HepG2 (cell line): ENCODE data around the gene YY1AP1. TPM values are rescaled to one million over a fixed set of nuclear protein-coding genes. Genes with fewer than 3 reads are reported as not detected.

Experiments used
- ATAC-seq: fragments of 200-7000 bp; cut with Tn5 transposase; 3 replicates; pipeline ENCODE4 v1.9.1; 2020; ENCODE audit warnings: mild to moderate bottlenecking, moderate library complexity
- BruUV-seq: library from RNA; stranded (reverse); fragments of 400-500 nt; replicated peaks from 2 replicates; lab custom pipeline; 2021; lab: Mats Ljungman, UMichigan
- CTCF ChIA-PET: fragments of 300-600 bp; formaldehyde crosslinking; extraction: SDS; loops from one replicate; lab custom pipeline; 2021; ENCODE audit warnings: low total read pairs, inconsistent platforms, low intra/inter-chr PET ratio; lab: Yijun Ruan, JAX
- POLR2A ChIA-PET: fragments of 350-600 bp; sonication (Branson Sonifier 250); formaldehyde crosslinking; loops from one replicate; lab custom pipeline; 2020; ENCODE audit warnings: antibody characterized with exemption, inconsistent platforms; lab: Yijun Ruan, JAX
- DNase-seq: peaks from one replicate; pipeline ENCODE4 v3.0.0-alpha.2; 2015; ENCODE audit warnings: low spot score
- FAIRE-seq: peaks from 3 replicates; lab custom pipeline; 2011; peaks lifted over from hg19 to GRCh38; lab: Jason Lieb, UNC
- H2AFZ ChIP-seq: one replicate; pipeline ENCODE4 v1.6.1; 2011; ENCODE audit warnings: low read length, inconsistent platforms
- H3K27ac ChIP-seq: fragments of 300-600 bp; 3 replicates; pipeline ENCODE4 v1.8.0; 2011; ENCODE audit warnings: mixed run types, mild to moderate bottlenecking, mixed read lengths, low read length, inconsistent platforms; ENCODE audit not compliant: insufficient read depth; ENCODE audit errors: extremely low read length
- H3K27me3 ChIP-seq, 2 experiments: fragments of 200-600 bp in 1 of 2; 2 replicates in 1 of 2; 3 replicates in 1 of 2; pipeline versions ENCODE4 v1.6.0 to v1.8.0; 2011; ENCODE audit warnings: low read length in 2 of 2, mild to moderate bottlenecking in 2 of 2, moderate library complexity in 2 of 2, inconsistent platforms in 1 of 2; ENCODE audit not compliant: insufficient read depth in 2 of 2, control insufficient read depth in 1 of 2
- H3K36me3 ChIP-seq, 2 experiments: fragments of 200-600 bp in 1 of 2; replicated peaks in 1 of 2; 2 replicates in 1 of 2; 3 replicates in 1 of 2; pipeline versions ENCODE4 v1.5.1 to v1.8.0; 2011; ENCODE audit warnings: low read length in 2 of 2, inconsistent platforms in 1 of 2; ENCODE audit not compliant: insufficient read depth in 2 of 2, control insufficient read depth in 1 of 2
- H3K4me1 ChIP-seq: 2 replicates; pipeline ENCODE4 v1.5.1; 2012; ENCODE audit warnings: low read length, inconsistent platforms; ENCODE audit not compliant: insufficient read depth
- H3K4me2 ChIP-seq: 2 replicates; pipeline ENCODE4 v1.6.0; 2011; ENCODE audit warnings: low read depth, low read length, inconsistent platforms
- H3K4me3 ChIP-seq, 3 experiments: fragments of 200-600 bp in 1 of 3; sonication (generic), shearing (Covaris generic) in 1 of 3; replicated peaks in 1 of 3; 2 replicates each; pipeline ENCODE4 v1.5.1; 2011 to 2016; ENCODE audit warnings: low read length in 3 of 3, inconsistent platforms in 2 of 3, low read depth in 2 of 3, mild to moderate bottlenecking in 2 of 3, control low read depth in 1 of 3, mixed read lengths in 1 of 3; ENCODE audit not compliant: insufficient read depth in 1 of 3
- H3K79me2 ChIP-seq: one replicate; pipeline ENCODE4 v1.6.1; 2011; ENCODE audit warnings: low read length, inconsistent platforms; ENCODE audit not compliant: insufficient read depth
- H3K9ac ChIP-seq: 2 replicates; pipeline ENCODE4 v1.6.0; 2011; ENCODE audit warnings: mild to moderate bottlenecking, low read depth, low read length, inconsistent platforms; ENCODE audit not compliant: insufficient read depth
- H3K9me3 ChIP-seq: 2 replicates; pipeline ENCODE4 v1.5.1; 2012; ENCODE audit warnings: mild to moderate bottlenecking, low read length
- H4K20me1 ChIP-seq: 2 replicates; pipeline ENCODE4 v1.6.0; 2011; ENCODE audit warnings: inconsistent platforms, mild to moderate bottlenecking, low read length, moderate library complexity; ENCODE audit not compliant: insufficient read depth
- CENPT ChIP-seq: sonication (generic); formaldehyde crosslinking; IDR thresholded peaks from 2 replicates; pipeline ENCODE4 v1.8.0; 2022; ENCODE audit warnings: low read depth, mild to moderate bottlenecking, moderate library complexity, missing genetic modification reagents
- ETV5 ChIP-seq: IDR thresholded peaks from 2 replicates; pipeline ENCODE4 v1.6.1; 2018; ENCODE audit warnings: missing biosample characterization, missing genetic modification reagents, inconsistent platforms, borderline replicate concordance
- PHF21A ChIP-seq: sonication (generic); formaldehyde crosslinking; IDR thresholded peaks from 2 replicates; pipeline ENCODE4 v1.5.0; 2020; ENCODE audit warnings: mild to moderate bottlenecking, missing genetic modification reagents
- WGBS: methylation state at CpG from one replicate; pipeline ENCODE4 v1.1.6; 2017; ENCODE audit warnings: low lambda C conversion rate; 5-methylcytosine and 5-hydroxymethylcytosine counted together
- in situ Hi-C: cut with HindIII; loops from 2 replicates; pipeline ENCODE4 v1.10.0; 2017; ENCODE audit warnings: low pct_unique_long_range_greater_than_20kb; ENCODE audit not compliant: extremely low pct_ligation_motif_present
- intact Hi-C: fragments of 100-400 bp; cut with micrococcal nuclease; formaldehyde crosslinking; loops from one replicate; pipeline ENCODE4 v1.10.0; 2022; ENCODE audit not compliant: unreplicated experiment
- polyA plus RNA-seq, 8 experiments: library from polyadenylated mRNA; depleted of rRNA in 3 of 8; stranded (reverse) in 7 of 8; unstranded in 1 of 8; fragments of >200 nt; fragmentation: Illumina TruSeq in 4 of 8; extraction: Trizol in 4 of 8; gene quantifications; 2 replicates each; pipeline versions ENCODE4 v1.2.1 to v1.2.3, GENCODE V29; 2011 to 2016; ENCODE audit warnings: low read depth in 4 of 8, missing spikeins in 1 of 8, mixed read lengths in 1 of 8; ENCODE audit not compliant: insufficient read depth in 1 of 8
- total RNA-seq, 5 experiments: library from RNA; depleted of rRNA; stranded (reverse); fragments of >200 nt; fragmentation: Illumina TruSeq; extraction: Trizol; gene quantifications; 2 replicates each; pipeline ENCODE4 v1.2.3, GENCODE V29; 2016; ENCODE audit warnings: low read depth in 1 of 5
- TF ChIP-seq, protein P1 (sequence below): IDR thresholded peaks from 2 replicates; pipeline ENCODE4 v1.6.1; 2018; ENCODE audit warnings: missing genetic modification reagents
- TF ChIP-seq, protein P2 (sequence below): sonication (generic); formaldehyde crosslinking; IDR thresholded peaks from 2 replicates; pipeline ENCODE4 v1.8.0; 2022; ENCODE audit warnings: mild to moderate bottlenecking, missing genetic modification reagents, moderate library complexity
- TF ChIP-seq, protein P3 (sequence below): sonication (generic); formaldehyde crosslinking; IDR thresholded peaks from 2 replicates; pipeline ENCODE4 v1.5.0; 2020; ENCODE audit warnings: mild to moderate bottlenecking, missing genetic modification reagents

Gene YY1AP1
- total and polyA plus RNA-seq, 2 of the 13 experiments (the other 11 are each of a cell fraction or from before 2014, with no cell fraction given), result 28.5 to 69.4 TPM

DNA sequence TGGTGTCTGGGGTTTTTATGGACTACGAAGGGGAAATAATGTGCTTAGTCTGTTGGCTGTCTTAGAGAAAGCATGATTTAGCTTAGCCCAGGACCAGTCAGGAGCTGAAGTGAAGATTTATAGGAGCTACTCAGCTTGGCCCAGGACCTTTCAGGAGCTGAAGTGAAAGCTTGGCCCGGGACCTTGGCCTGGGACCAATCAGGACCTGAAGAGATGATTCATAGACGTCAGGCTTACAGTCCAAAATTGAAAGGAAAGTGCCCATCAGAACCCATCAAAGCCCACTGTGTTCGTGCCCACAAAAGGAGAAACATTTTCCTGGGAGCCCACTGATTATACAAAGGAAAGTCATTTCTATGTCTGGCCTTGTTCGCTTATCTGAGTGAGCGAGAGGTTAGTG lies 42.9 kb downstream of the YY1AP1 start:
- H3K27ac ChIP-seq, result no peak overlapping the region
- ATAC-seq, result no peak
- intact Hi-C loops, result no loop called here

More for the DNA sequence above, 42.9 kb downstream of the YY1AP1 start:
- no peak overlapping the region; the same call in 1 of the 2 replicates for H3K4me2 ChIP-seq
- peaks cover 50% of the 10 kb centered on the region for H3K4me1 ChIP-seq
- peaks cover 33% of the 10 kb centered on the region for H3K9me3 ChIP-seq
- H3K79me2 ChIP-seq, result no peaks in the 10 kb centered on the region
- CTCF ChIA-PET, result no interaction called here
- no peak for FAIRE-seq
- no peaks in the 10 kb centered on the region for H3K27me3 ChIP-seq
- no peak overlapping the region for H2AFZ ChIP-seq
- in situ Hi-C loops, result no loop called here
- WGBS, result 69% methylated on average over 6 of the region's 6 CpGs
- H4K20me1 ChIP-seq, result no peaks in the 10 kb centered on the region
- H3K4me3 ChIP-seq, result no peak overlapping the region
- TF ChIP-seq, protein P1, sequence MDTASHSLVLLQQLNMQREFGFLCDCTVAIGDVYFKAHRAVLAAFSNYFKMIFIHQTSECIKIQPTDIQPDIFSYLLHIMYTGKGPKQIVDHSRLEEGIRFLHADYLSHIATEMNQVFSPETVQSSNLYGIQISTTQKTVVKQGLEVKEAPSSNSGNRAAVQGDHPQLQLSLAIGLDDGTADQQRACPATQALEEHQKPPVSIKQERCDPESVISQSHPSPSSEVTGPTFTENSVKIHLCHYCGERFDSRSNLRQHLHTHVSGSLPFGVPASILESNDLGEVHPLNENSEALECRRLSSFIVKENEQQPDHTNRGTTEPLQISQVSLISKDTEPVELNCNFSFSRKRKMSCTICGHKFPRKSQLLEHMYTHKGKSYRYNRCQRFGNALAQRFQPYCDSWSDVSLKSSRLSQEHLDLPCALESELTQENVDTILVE, result no peak
- TF ChIP-seq, protein P2, sequence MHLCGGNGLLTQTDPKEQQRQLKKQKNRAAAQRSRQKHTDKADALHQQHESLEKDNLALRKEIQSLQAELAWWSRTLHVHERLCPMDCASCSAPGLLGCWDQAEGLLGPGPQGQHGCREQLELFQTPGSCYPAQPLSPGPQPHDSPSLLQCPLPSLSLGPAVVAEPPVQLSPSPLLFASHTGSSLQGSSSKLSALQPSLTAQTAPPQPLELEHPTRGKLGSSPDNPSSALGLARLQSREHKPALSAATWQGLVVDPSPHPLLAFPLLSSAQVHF, result no peak
- TF ChIP-seq CENPT (CRISPR knock-in tag) (no peak), PHF21A (no peak), ETV5 (CRISPR knock-in tag) (no peak)
- TF ChIP-seq, protein P3, sequence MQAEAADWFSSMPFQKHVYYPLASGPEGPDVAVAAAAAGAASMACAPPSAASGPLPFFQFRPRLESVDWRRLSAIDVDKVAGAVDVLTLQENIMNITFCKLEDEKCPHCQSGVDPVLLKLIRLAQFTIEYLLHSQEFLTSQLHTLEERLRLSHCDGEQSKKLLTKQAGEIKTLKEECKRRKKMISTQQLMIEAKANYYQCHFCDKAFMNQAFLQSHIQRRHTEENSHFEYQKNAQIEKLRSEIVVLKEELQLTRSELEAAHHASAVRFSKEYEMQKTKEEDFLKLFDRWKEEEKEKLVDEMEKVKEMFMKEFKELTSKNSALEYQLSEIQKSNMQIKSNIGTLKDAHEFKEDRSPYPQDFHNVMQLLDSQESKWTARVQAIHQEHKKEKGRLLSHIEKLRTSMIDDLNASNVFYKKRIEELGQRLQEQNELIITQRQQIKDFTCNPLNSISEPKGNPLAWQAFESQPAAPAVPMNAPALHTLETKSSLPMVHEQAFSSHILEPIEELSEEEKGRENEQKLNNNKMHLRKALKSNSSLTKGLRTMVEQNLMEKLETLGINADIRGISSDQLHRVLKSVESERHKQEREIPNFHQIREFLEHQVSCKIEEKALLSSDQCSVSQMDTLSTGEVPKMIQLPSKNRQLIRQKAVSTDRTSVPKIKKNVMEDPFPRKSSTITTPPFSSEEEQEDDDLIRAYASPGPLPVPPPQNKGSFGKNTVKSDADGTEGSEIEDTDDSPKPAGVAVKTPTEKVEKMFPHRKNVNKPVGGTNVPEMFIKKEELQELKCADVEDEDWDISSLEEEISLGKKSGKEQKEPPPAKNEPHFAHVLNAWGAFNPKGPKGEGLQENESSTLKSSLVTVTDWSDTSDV, result no peak
- H3K9ac ChIP-seq, result no peak overlapping the region
- DNase-seq, result no peak
- no TSS peak for BruUV-seq
- H3K36me3 ChIP-seq, result no peaks in the 10 kb centered on the region
- POLR2A ChIA-PET, result no interaction called here
